K562 (cell line): Measurements from ENCODE around the gene SLC3A2. TPM values are rescaled to one million over a fixed set of nuclear protein-coding genes. Genes with fewer than 3 reads are reported as not detected.

Experiments used
- CEBPG ChIP-seq, 3 experiments: fragments of 200-800 bp in 1 of 3; sonication (Bioruptor generic) in 1 of 3; sonication (generic) in 1 of 3; formaldehyde crosslinking in 1 of 3; IDR thresholded peaks in 2 of 3; conservative IDR thresholded peaks in 1 of 3; 2 replicates each; pipeline versions ENCODE4 v1.6.1 to v1.8.0; 2016 to 2022; ENCODE audit warnings: missing compliant biosample characterization in 2 of 3, missing genetic modification characterization in 2 of 3, mild to moderate bottlenecking in 1 of 3, missing genetic modification reagents in 1 of 3
- CREBBP ChIP-seq: IDR thresholded peaks from one replicate; pipeline ENCODE4 v1.6.1; 2012; ENCODE audit warnings: low read depth, mild to moderate bottlenecking, control low read depth, inconsistent platforms, low read length
- E2F1 ChIP-seq: sonication (generic); formaldehyde crosslinking; IDR thresholded peaks from 2 replicates; pipeline ENCODE4 v1.8.1; 2023; ENCODE audit warnings: mild to moderate bottlenecking, missing genetic modification reagents, moderate library complexity
- ELK1 ChIP-seq: sonication (generic); formaldehyde crosslinking; IDR thresholded peaks from 2 replicates; pipeline ENCODE4 v1.8.1; 2022; ENCODE audit warnings: missing genetic modification reagents
- ETS2 ChIP-seq: IDR thresholded peaks from 2 replicates; pipeline ENCODE4 v1.6.1; 2016; ENCODE audit warnings: borderline replicate concordance, missing genetic modification characterization, mild to moderate bottlenecking, moderate library complexity, missing compliant biosample characterization; ENCODE audit not compliant: poor library complexity, severe bottlenecking
- FOXP4 ChIP-seq: sonication (generic); formaldehyde crosslinking; IDR thresholded peaks from 2 replicates; pipeline ENCODE4 v1.8.0; 2022; ENCODE audit warnings: mild to moderate bottlenecking, missing genetic modification reagents, borderline replicate concordance
- HDAC1 ChIP-seq, 2 experiments: fragments of 450-650 bp; IDR thresholded peaks; 2 replicates each; pipeline ENCODE4 v1.6.1; 2016 to 2017; ENCODE audit warnings: inconsistent platforms in 1 of 2, mild to moderate bottlenecking in 1 of 2, moderate library complexity in 1 of 2
- JUND ChIP-seq, 2 experiments: IDR thresholded peaks; 2 replicates in 1 of 2; 3 replicates in 1 of 2; pipeline ENCODE4 v1.6.1; 2011; ENCODE audit warnings: borderline replicate concordance in 2 of 2, low read depth in 2 of 2, low read length in 2 of 2, improper control_type of control experiment in 1 of 2, missing biosample characterization in 1 of 2, missing genetic modification characterization in 1 of 2, missing genetic modification reagents in 1 of 2
- KLF6 ChIP-seq: fragments of 250-450 bp; sonication (Bioruptor Pico); IDR thresholded peaks from 2 replicates; pipeline ENCODE4 v1.4.0; 2020; ENCODE audit warnings: mild to moderate bottlenecking, moderate library complexity, borderline replicate concordance
- MYNN ChIP-seq, 2 experiments: sonication (generic); formaldehyde crosslinking in 1 of 2; IDR thresholded peaks; 2 replicates each; pipeline versions ENCODE4 v1.5.0 to v1.6.1; 2016 to 2020; ENCODE audit warnings: antibody characterized with exemption in 1 of 2, missing genetic modification reagents in 1 of 2
- NEUROD1 ChIP-seq: fragments of 150-350 bp; IDR thresholded peaks from 2 replicates; pipeline ENCODE4 v1.6.1; 2014; ENCODE audit warnings: borderline replicate concordance, low read length, low read depth; ENCODE audit not compliant: partially characterized antibody
- NFYB ChIP-seq: IDR thresholded peaks from 2 replicates; pipeline ENCODE4 v1.6.1; 2011; ENCODE audit warnings: mild to moderate bottlenecking, moderate library complexity; ENCODE audit not compliant: insufficient read length; ENCODE audit errors: extremely low read depth
- NR0B1 ChIP-seq: fragments of 450-650 bp; IDR thresholded peaks from one replicate; pipeline ENCODE4 v1.6.1; 2018; ENCODE audit warnings: mild to moderate bottlenecking, moderate library complexity; ENCODE audit not compliant: partially characterized antibody
- ZBTB17 ChIP-seq: fragments of 450-650 bp; formaldehyde crosslinking; IDR thresholded peaks from 2 replicates; pipeline ENCODE4 v1.4.0; 2020; ENCODE audit warnings: mild to moderate bottlenecking
- ZBTB26 ChIP-seq: fragments of 450-650 bp; formaldehyde crosslinking; IDR thresholded peaks from 2 replicates; pipeline ENCODE4 v1.4.0; 2022; ENCODE audit warnings: missing genetic modification characterization
- ZNF696 ChIP-seq: fragments of 250-450 bp; sonication (Bioruptor Pico); conservative IDR thresholded peaks from 2 replicates; pipeline ENCODE4 v1.4.0; 2020; ENCODE audit warnings: mild to moderate bottlenecking, moderate library complexity
- polyA plus RNA-seq, 8 experiments: library from polyadenylated mRNA; depleted of rRNA in 4 of 8; stranded (reverse) in 5 of 8; unstranded in 3 of 8; fragments of >200 nt; fragmentation: Nextera tagmentation in 2 of 8; fragmentation: Illumina TruSeq in 1 of 8; extraction: Ambion mirVana in 2 of 8; extraction: Trizol in 1 of 8; gene quantifications; 2 replicates each; pipeline versions ENCODE4 v1.2.1 to v1.2.3, GENCODE V29; 2011 to 2014; ENCODE audit warnings: inconsistent platforms in 1 of 8, missing spikeins in 1 of 8
- total RNA-seq, 7 experiments: library from RNA; depleted of rRNA in 6 of 7; stranded (reverse); fragments of >200 nt in 6 of 7; fragmentation: Illumina TruSeq in 2 of 7; extraction: Trizol in 2 of 7; gene quantifications; 2 replicates each; pipeline versions ENCODE4 v1.2.1 to v1.2.3, GENCODE V29; 2011 to 2021; ENCODE audit warnings: low replicate concordance in 1 of 7

Gene SLC3A2
- total and polyA plus RNA-seq, 9 of the 15 experiments (the other 6 are each of a cell fraction or from before 2014, with no cell fraction given): 20.0 to 296 (median 214) TPM

- TF ChIP-seq ELK1 (no peak), MYNN (IDR thresholded peaks at IDR 0.05) (0 out of 2 replicates have a peak, but pooled peaks have one; percentile 49), MYNN (CRISPR knock-in tag; IDR thresholded peaks at IDR 0.05) (no peak), FOXP4 (no peak), ZBTB26 (CRISPR knock-in tag) (no peak), E2F1 (CRISPR knock-in tag) (peak; percentile 45; the same call in 1 of the 2 replicates), NR0B1 (no peak), ETS2 (tag) (no peak), NFYB (no peak), JUND (IDR thresholded peaks at IDR 0.05; ENCODE audit: borderline replicate concordance, low read depth, low read length) (no peak), JUND (tag; IDR thresholded peaks at IDR 0.05; ENCODE audit: borderline replicate concordance, low read depth, low read length) (no peak), CEBPG (CRISPR knock-in tag; IDR thresholded peaks at IDR 0.05) (no peak), CEBPG (tag; conservative IDR thresholded peaks at IDR 0.05 in 1 of 2, IDR thresholded peaks at IDR 0.05 in 1 of 2) (no peak), CREBBP (no peak), HDAC1 (IDR thresholded peaks at IDR 0.05) (no peak), ZBTB17 (CRISPR knock-in tag) (no peak), KLF6 (CRISPR knock-in tag) (no peak), NEUROD1 (no peak), ZNF696 (CRISPR knock-in tag) (no peak)
Measured at GRCh38 chr11:62832336-62833234, 48.1 kb upstream of the SLC3A2 start, which contains the start of gene TEX54 (continued).
